ENCODE measurements around the gene SEMA6B.

GRCh38 chr19:4570916-4571304 is 11.4 kb upstream of the SEMA6B start:
- TF ChIP-seq CTCF (IDR thresholded peaks at IDR 0.05; ENCODE audit: poor library complexity, severe bottlenecking) (no peak), EP300 (conservative IDR thresholded peaks at IDR 0.05; ENCODE audit: poor library complexity, severe bottlenecking) (no peak), REST (IDR thresholded peaks at IDR 0.05; ENCODE audit: borderline replicate concordance) (no peak), POLR2AphosphoS5 (IDR thresholded peaks at IDR 0.05) (no peak), TAF1 (IDR thresholded peaks at IDR 0.05; ENCODE audit: low read depth) (no peak), RAD21 (conservative IDR thresholded peaks at IDR 0.05) (no peak), SMC3 (conservative IDR thresholded peaks at IDR 0.05; ENCODE audit: poor library complexity) (no peak), EZH2 (IDR thresholded peaks at IDR 0.05; ENCODE audit: borderline replicate concordance, insufficient read depth, low read length, poor library complexity, severe bottlenecking) (no peak)

Measured in neural cell (in vitro differentiated cells).